Measurements from ENCODE around the gene EIF3A.
A peak's percentile ranks its signal among the peaks of the same experiment; 100 is the strongest.

The EIF3A gene

GRCh38 chr10:119001717-119002500 is 78.7 kb downstream of the EIF3A start:
- no peak overlapping the region for H3K4me3 Mint-ChIP-seq
- H3K4me1 Mint-ChIP-seq (ENCODE audit: low read depth in 2 of 2) = peaks cover 0 to 2% of the 10 kb centered on the region in 2 donors
- H3K27ac Mint-ChIP-seq = no peak overlapping the region
- no peak for DNase-seq
- H3K9me3 Mint-ChIP-seq = no peaks in the 10 kb centered on the region
- peaks cover 4% of the 10 kb centered on the region for H3K36me3 Mint-ChIP-seq (ENCODE audit: insufficient read depth)
- no peak for ATAC-seq (replicated peaks)
- peaks cover 37 to 60% of the 10 kb centered on the region in 2 donors for H3K27me3 Mint-ChIP-seq

GRCh38 chr10:118998183-118998582 is 82.4 kb downstream of the EIF3A start:
- peaks cover 12 to 41% of the 10 kb centered on the region in 2 donors for H3K27me3 Mint-ChIP-seq
- DNase-seq (no peak), ATAC-seq (replicated peaks) (no peak)

GRCh38 chr10:118997379-118997778 is 83.2 kb downstream of the EIF3A start:
- no peak for ATAC-seq (replicated peaks)
- Mint-ChIP-seq H3K9me3 (no peaks in the 10 kb centered on the region), H3K36me3 (ENCODE audit: insufficient read depth) (peaks cover 4% of the 10 kb centered on the region), H3K4me3 (no peak overlapping the region), H3K27ac (no peak overlapping the region), H3K4me1 (ENCODE audit: low read depth in 2 of 2) (peaks cover 0 to 2% of the 10 kb centered on the region in 2 donors), H3K27me3 (peaks cover 12 to 44% of the 10 kb centered on the region in 2 donors)
- DNase-seq = no peak

More at GRCh38 chr10:118998183-118998582, 82.4 kb downstream of the EIF3A start:
- no peaks in the 10 kb centered on the region for H3K9me3 Mint-ChIP-seq
- H3K36me3 Mint-ChIP-seq (ENCODE audit: insufficient read depth) = peaks cover 4% of the 10 kb centered on the region
- no peak overlapping the region for H3K27ac Mint-ChIP-seq
- H3K4me1 Mint-ChIP-seq (ENCODE audit: low read depth in 2 of 2) = peaks cover 0 to 2% of the 10 kb centered on the region in 2 donors
- no peak overlapping the region for H3K4me3 Mint-ChIP-seq

GRCh38 chr10:118995739-118996138 is 84.9 kb downstream of the EIF3A start:
- Mint-ChIP-seq H3K4me3 (no peak overlapping the region), H3K9me3 (no peaks in the 10 kb centered on the region), H3K36me3 (ENCODE audit: insufficient read depth) (no peaks in the 10 kb centered on the region), H3K4me1 (ENCODE audit: low read depth in 2 of 2) (no peaks in the 10 kb centered on the region), H3K27me3 (peaks cover 0 to 28% of the 10 kb centered on the region in 2 donors), H3K27ac (no peak overlapping the region)
- ATAC-seq (replicated peaks) = no peak
- no peak for DNase-seq

- Mint-ChIP-seq H3K4me3 (no peak overlapping the region), H3K4me1 (ENCODE audit: low read depth in 2 of 2) (no peaks in the 10 kb centered on the region), H3K27me3 (peaks cover 6 to 28% of the 10 kb centered on the region in 2 donors), H3K27ac (no peak overlapping the region), H3K9me3 (no peaks in the 10 kb centered on the region), H3K36me3 (ENCODE audit: insufficient read depth) (no peaks in the 10 kb centered on the region)
- ATAC-seq (replicated peaks) = no peak
- DNase-seq = no peak
Observed at GRCh38 chr10:118994321-118994720, 86.3 kb downstream of the EIF3A start.

GRCh38 chr10:118993214-118993613 is 87.4 kb downstream of the EIF3A start:
- ATAC-seq (replicated peaks) = no peak
- no peaks in the 10 kb centered on the region for H3K4me1 Mint-ChIP-seq (ENCODE audit: low read depth in 2 of 2)

GRCh38 chr10:118992496-118992895 is 88.1 kb downstream of the EIF3A start:
- Mint-ChIP-seq H3K4me3 (no peak overlapping the region), H3K27ac (no peak overlapping the region), H3K36me3 (ENCODE audit: insufficient read depth) (no peaks in the 10 kb centered on the region), H3K27me3 (peaks cover 6 to 17% of the 10 kb centered on the region in 2 donors), H3K4me1 (ENCODE audit: low read depth in 2 of 2) (peaks cover 1% of the 10 kb centered on the region in 2 donors), H3K9me3 (no peaks in the 10 kb centered on the region)
- DNase-seq (no peak), ATAC-seq (replicated peaks) (no peak)

More at GRCh38 chr10:118993214-118993613, 87.4 kb downstream of the EIF3A start:
- DNase-seq = no peak
- H3K27ac Mint-ChIP-seq = no peak overlapping the region
- H3K9me3 Mint-ChIP-seq = no peaks in the 10 kb centered on the region
- no peak overlapping the region for H3K4me3 Mint-ChIP-seq
- no peaks in the 10 kb centered on the region for H3K36me3 Mint-ChIP-seq (ENCODE audit: insufficient read depth)
- H3K27me3 Mint-ChIP-seq = peaks cover 6 to 23% of the 10 kb centered on the region in 2 donors

- Mint-ChIP-seq H3K4me1 (ENCODE audit: low read depth in 2 of 2) (peaks cover 7 to 9% of the 10 kb centered on the region in 2 donors), H3K36me3 (ENCODE audit: insufficient read depth) (no peaks in the 10 kb centered on the region), H3K27ac (no peak overlapping the region), H3K27me3 (peaks cover 6 to 10% of the 10 kb centered on the region in 2 donors), H3K9me3 (peaks cover 0 to 2% of the 10 kb centered on the region in 2 donors), H3K4me3 (no peak overlapping the region)
- ATAC-seq (replicated peaks) = no peak
- DNase-seq = no peak
Observed at GRCh38 chr10:118990326-118990725, 90.3 kb downstream of the EIF3A start.

GRCh38 chr10:118986815-118987790 is 93.5 kb downstream of the EIF3A start:
- Mint-ChIP-seq H3K27ac (peak overlapping the region; percentile 11 to 77), H3K27me3 (peaks cover 0 to 6% of the 10 kb centered on the region in 2 donors), H3K4me3 (peak overlapping the region; percentile 7 to 35), H3K36me3 (ENCODE audit: insufficient read depth) (no peaks in the 10 kb centered on the region), H3K9me3 (peaks cover 0 to 13% of the 10 kb centered on the region in 2 donors), H3K4me1 (ENCODE audit: low read depth in 2 of 2) (peaks cover 7 to 9% of the 10 kb centered on the region in 2 donors)
- ATAC-seq (replicated peaks) (no peak), DNase-seq (no peak)

- H3K27ac Mint-ChIP-seq = no peak overlapping the region
- H3K36me3 Mint-ChIP-seq (ENCODE audit: insufficient read depth) = peaks cover 6% of the 10 kb centered on the region
- H3K4me3 Mint-ChIP-seq = no peak overlapping the region
- DNase-seq (no peak), ATAC-seq (replicated peaks) (no peak)
- peaks cover 7 to 9% of the 10 kb centered on the region in 2 donors for H3K4me1 Mint-ChIP-seq (ENCODE audit: low read depth in 2 of 2)
- H3K9me3 Mint-ChIP-seq = peaks cover 0 to 13% of the 10 kb centered on the region in 2 donors
- peaks cover 6% of the 10 kb centered on the region in 2 donors for H3K27me3 Mint-ChIP-seq
Observed at GRCh38 chr10:118985576-118985975, 95.0 kb downstream of the EIF3A start.
